Left kidney (tissue), 2 donors: Measurements from ENCODE around the gene XRN2. TPM values are rescaled to one million over a fixed set of nuclear protein-coding genes. Genes with fewer than 3 reads are reported as not detected.
A peak's percentile ranks its signal among the peaks of the same experiment; 100 is the strongest.
"Not testable (repeated sequence)": the region's sequence is repeated elsewhere in the genome, so short reads cannot be mapped to it uniquely, and the experiment has no call there.

Experiments used
- DNase-seq: peaks from one replicate; pipeline ENCODE4 v3.0.0-alpha.2; 2013
- polyA plus RNA-seq: library from polyadenylated mRNA; unstranded; fragments of 120-200 nt; gene quantifications from one replicate; pipeline ENCODE4 v1.2.1, GENCODE V29; 2013; ENCODE audit not compliant: insufficient read length

XRN2 gene
- polyA plus RNA-seq, 1 donor = 113 TPM

DNA sequence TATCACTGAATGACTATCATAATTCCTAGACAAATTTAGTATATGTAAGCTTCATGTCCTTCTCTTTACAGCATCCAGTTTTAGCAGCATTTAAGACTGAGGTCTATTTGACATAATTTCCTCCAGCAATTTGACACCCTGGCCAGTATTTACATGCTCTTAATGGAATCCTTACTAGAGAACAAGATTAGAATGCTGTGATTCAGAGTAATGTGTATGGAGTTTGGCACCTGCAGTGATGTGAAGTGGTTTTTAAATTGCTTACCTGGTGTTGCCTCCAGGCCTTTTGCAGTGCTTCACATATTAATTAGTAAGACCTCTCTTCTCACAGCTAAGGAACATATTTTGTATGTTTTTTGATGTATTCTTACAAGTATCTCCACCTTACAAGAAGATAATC is 84.4 kb downstream of the XRN2 start:
- no peak for DNase-seq

DNA sequence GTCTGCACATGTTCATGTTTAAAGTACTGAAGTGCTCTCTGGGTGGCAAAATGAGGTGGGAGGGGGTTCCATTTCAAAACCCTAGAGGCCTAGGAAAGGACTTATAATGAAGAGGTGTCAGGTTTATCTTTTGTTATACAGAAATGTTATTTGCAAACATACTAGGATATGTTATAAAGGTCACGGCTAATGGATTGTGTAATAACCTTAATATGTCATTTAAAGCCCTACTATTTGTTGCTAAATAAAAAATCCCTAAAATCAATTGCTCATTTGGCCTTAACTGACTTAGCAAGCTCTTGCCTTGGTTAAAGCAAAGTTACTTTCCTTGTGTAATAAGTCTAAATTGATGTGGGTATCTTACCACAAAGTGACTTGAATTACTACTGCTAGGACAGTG is 85.4 kb downstream of the XRN2 start:
- no peak for DNase-seq

- no peak for DNase-seq
These were observed 86.2 kb downstream of the XRN2 start for GRCh38 chr20:21389368-21389767.

DNA sequence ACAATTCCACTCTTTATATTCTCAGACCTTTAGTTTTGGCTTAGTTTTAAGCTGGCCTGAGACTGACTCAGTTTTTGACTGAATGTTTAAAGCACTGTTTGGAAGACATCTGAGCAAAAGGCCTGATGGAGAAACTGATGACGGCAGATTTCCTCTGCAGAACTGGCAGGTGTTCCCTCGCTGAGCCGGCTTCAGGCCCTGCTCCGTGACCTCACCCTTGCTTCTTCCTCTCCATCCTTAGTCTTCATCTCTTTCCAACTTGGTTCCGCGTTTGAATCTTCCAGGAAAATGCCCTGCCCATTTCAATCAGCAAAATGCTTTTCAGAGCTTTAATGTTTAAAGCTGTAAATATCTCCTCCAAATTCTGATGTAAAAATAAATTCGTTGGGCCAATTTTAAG is 87.6 kb downstream of the XRN2 start:
- no peak for DNase-seq

GRCh38 chr20:21391185-21391971 is 88.2 kb downstream of the XRN2 start:
- no peak for DNase-seq

DNA sequence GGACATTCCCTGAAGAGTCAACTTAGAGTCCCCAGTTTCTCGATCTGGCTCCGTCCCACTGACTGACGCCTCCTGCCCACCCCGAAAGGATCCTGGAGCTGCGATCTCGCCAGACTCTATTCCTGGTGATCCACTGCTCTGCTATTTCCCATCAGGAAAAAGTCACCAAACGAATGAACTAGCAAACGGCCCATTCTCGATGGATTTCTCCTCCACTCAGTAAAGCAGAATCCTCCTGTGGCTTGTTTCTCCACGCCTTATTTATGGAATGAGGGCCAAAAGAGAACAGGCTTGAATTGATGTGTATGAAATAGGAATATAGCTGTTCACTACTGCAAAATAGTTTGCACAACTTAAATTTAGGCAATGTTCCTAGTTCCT is 88.8 kb downstream of the XRN2 start:
- peak; percentile 26 for DNase-seq

DNA sequence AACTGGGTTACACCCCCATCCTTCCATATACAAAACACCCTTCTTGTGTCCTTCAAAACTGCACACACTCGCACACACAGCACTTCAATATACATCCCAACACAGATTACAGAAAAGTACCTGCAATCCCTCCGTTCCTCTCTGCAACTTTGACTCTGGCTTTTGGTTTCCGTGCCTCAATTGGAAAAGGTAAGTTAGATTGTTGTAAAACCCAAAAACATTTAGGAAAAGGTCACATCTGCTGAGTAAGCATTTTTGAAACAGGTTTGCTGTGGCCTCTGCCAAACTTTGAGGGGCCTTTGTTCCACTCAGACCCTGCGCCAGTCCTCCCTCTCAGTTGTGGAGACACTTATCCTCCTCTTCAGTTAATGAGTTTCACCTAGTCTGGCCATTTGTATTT is 90.0 kb downstream of the XRN2 start:
- no peak for DNase-seq

- peak; percentile 28 for DNase-seq
These were observed 90.8 kb downstream of the XRN2 start for GRCh38 chr20:21393816-21394519.

DNA sequence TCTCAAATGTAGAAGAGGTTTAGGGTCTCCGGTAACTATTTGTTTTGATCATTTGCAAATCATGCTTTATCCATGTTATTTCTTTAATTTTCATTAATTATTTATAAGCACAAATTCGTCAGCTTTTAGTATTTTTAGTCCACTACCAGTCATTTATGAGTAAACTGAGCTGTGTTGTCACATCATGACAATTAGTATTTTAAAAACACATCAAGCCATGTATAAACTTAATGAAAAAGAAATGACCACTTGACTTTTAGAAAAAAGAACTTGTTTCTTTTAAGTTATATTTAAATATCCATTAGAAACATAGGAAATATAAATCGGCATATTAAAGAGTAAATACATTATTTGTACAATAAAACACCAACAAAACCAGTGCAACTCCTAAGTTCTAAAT is 91.4 kb downstream of the XRN2 start:
- no peak for DNase-seq

DNA sequence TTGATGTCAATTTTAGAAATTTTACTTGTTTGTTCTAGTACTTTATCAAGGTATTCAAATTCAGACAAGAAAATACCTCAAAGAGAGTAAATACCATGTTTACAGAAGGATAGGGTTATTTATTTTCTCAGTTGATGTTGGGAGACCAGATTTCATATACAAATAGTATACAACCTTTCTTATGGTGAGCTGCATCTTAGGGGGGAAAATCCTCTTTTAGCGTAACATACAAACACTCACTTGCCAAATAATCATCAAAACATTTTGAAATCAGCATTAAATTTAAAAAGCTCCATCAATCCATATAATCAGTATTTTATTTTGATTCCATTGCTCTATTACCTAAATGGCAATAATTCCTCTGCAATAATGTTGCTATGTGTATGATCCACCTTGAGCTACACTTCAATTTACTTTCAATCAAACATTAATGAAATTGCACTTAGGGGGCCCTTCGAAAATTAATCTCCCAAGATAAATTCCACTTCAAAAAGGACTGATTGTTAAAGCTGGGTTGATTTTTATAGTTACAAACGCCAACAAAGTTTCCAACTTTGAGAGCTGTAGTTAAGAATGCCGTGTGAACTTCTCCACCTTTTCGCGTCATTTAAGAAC is 92.0 kb downstream of the XRN2 start:
- no peak for DNase-seq

- no peak for DNase-seq
These were observed 92.8 kb downstream of the XRN2 start for GRCh38 chr20:21395666-21396598.

DNA sequence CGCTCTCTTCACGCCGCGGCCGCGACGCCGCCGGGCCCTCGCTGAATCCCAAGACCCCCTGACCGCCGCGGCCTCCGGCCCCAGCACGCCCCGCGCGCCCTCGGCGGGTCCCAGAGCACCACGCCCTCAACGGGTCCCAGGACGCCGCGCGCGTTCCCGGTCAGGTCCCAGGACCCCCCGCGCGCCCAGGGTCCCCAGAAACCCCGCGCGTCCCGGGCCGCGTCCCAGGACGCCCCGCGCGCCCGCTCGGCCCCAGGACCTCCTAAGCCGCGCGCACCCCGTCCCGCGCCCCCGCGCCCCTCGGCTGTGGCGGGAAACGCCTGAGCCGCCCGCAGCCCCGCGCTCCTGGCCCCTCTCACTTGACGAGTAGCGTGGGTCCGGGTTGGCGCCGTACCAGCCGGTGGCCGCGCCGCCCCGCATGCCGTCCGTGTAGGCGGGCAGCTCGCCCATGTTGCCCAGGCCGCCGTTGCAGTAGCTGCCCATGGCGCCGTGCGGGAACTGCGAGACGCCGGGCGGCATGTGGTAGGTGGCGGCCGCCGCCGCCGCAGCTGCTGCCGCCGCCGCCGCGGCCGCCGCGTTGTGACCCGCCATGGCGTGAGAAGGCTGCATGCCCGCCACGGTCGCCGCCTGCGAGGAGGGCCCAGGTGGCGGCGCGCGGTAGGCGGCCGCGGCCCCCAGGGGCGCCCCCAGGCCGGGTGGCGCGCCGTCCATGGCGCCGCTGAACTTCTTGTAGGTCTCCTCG is 93.6 kb downstream of the XRN2 start:
- DNase-seq = no peak

- DNase-seq = no peak
These were observed 94.4 kb downstream of the XRN2 start, which contains the start of gene NKX2-4 for GRCh38 chr20:21397341-21398108. Gene NKX2-4, minus strand, starts transcription at chr20:21397526. Its CDS starts 127 bp downstream, at chr20:21397399.

DNA sequence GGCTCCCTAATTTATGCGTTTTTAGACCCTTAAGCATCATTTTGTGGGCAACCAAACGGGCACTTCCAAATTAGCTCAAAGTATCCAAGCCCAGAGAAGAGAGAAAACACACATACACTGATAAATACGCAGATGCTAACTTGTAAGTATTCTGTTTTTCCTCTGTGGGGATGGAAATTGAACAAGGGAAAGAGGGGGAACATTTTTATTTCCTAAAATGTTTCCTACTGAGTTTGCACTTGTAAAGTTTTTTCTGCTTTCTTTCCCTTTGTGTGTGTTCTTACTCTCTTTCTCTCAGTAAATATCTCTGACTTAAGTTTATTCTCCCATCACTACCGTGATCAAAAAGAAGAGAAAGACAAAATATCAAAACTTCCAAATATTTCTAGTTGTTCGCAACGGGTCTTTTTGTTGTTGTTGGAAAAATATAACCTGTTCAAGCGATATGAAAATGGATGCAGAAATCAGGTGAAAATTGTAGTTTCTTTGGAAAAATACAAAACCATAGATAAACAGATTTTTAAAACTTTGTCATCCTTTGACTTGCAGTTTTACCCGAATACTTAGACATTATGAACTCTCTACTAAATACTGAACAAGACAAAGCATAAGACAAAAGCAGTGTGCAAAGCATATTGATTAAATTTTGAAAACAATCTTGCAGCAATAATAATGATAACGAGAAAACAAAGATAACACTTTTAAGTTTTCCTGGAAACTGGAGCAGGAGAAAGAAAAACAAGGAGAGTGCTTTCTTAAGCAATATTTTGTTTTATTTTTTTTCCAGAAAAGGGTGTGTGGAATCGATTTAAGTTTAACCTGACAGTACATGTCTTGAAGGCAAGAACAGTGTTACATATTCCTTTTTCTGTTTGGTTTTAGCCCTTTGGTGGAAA is 95.2 kb downstream of the XRN2 start:
- peak; percentile 43 for DNase-seq

DNA sequence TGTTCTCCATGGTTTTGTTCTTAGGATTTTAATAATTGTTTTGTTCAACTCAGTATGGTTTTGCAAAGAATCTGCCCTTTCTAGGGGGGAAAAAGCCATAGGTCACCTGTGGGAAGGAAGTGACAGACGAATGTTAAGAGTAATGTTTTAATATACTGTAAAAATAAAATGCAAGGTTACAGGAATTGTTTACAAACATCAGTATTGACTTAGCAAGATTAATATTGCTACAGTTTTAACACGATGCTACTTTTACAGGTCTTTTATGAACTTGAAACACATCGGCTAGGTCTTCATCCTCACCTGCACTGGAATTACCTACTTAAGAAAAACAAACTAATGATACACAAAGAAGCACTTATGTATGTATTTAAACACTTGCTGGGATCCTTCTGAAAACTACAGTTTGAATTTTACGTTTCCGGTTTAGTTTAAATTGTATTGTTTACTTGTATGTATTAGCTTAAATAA is 95.9 kb downstream of the XRN2 start:
- peak; percentile 27 for DNase-seq

GRCh38 chr20:21411725-21412124 is 108.6 kb downstream of the XRN2 start:
- DNase-seq = no peak

- DNase-seq = not testable (repeated sequence)
These were observed 110.9 kb downstream of the XRN2 start for GRCh38 chr20:21413996-21414395.

DNA sequence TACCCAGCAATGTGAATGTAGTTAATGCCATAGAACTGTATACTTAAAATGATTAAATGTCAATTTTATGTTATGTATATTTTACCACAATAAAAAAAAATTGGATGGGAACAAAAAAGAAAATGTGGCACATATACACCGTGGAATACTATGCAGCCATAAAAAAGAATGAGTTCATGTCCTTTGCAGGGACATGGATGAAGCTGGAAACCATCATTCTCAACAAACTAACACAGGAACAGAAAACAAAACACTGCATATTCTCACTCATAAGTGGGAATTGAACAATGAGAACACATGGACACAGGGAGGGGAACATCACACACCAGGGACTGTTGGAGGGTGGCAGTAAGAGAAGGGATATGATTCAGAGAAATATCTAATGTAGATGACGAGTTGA is 116.0 kb downstream of the XRN2 start:
- not testable (repeated sequence) for DNase-seq

DNA sequence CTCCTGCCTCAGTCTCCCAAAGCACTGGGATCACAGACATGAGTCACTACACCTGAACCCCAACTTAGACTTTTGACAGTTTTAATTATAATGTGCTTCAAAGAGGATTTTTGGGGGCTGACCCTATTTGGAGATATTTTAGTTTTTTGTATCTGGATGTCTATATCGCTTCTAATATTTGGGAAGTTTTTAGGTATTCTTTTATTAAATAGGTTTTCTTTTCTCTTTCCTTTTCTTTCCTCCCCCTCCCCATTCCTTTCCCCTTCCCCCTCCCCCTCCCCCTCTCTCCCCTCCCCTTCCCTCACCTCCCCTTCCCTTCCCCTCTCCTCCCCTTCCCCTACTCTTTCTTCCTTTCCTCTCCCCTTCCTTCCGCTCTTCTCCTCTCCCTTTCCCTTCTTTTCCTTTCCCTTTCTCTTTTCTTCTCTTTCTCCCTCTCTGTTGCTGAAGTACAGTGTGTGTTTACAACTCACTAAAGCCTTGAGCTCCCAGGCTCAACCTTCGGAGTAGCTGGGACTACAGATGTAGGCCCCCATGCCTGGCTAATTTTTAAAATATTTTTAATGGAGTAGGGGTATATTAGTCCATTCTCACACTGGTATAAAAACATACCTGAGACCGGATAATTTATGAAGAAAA is 118.6 kb downstream of the XRN2 start:
- DNase-seq = no peak
